Amygdala (tissue), 56 donors: ENCODE data around the gene ANKHD1.

Experiments used
- DNase-seq, 56 donors: peaks; one replicate each; lab custom pipeline; 2025; lab: John Stamatoyannopoulos, UW

Gene ANKHD1

DNA sequence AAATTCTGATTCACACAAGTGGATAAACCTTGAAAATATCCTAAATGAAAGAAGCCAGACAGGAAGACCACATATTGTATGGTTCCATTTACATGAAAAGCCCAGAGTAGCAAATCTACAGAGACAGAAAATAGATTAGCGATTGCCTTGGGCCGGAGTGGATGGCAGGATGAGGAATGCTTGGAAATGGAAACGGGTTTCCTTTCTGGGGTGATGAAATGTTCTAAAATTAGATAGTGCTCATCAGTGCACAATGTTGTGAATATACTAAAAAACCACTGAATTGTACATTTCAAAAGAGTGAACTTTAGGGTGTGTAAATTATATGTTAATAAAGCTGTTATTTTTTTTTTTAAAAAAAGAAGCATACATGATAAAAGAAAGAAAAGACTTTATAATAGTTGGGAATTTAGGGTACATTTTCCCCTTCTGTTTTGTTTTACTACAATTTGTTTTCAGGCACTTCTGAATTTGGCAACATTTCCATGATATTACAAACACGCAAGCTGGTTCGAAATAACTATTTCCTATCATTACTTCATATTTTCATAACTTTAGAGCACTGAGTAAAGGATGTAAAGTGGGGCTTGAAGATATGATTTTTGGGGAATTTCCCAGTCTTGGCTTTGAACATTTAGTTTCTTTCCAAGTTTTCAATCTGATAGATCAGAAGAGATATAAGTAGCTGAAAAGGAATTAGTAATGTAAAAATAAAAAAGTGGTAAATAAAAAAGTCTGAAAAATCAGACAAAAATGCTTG, 186.9 kb downstream of the ANKHD1 start:
- no peak for DNase-seq
